DOHH2 (cell line): ENCODE data around the gene PLEKHA1.

Experiments
- EZH2phosphoT487 ChIP-seq: fragments of 200-600 bp; sonication (generic); IDR thresholded peaks from 2 replicates; pipeline ENCODE4 v1.6.1; 2017; ENCODE audit warnings: borderline replicate concordance, mild to moderate bottlenecking, antibody characterized with exemption, low read length, moderate library complexity, mixed read lengths
- TF ChIP-seq, protein P1 (sequence below): fragments of 200-600 bp; sonication (generic); IDR thresholded peaks from one replicate; pipeline ENCODE4 v1.5.1; 2014; ENCODE audit warnings: antibody characterized with exemption, mild to moderate bottlenecking, low read depth, low read length; ENCODE audit not compliant: poor library complexity, severe bottlenecking

DNA sequence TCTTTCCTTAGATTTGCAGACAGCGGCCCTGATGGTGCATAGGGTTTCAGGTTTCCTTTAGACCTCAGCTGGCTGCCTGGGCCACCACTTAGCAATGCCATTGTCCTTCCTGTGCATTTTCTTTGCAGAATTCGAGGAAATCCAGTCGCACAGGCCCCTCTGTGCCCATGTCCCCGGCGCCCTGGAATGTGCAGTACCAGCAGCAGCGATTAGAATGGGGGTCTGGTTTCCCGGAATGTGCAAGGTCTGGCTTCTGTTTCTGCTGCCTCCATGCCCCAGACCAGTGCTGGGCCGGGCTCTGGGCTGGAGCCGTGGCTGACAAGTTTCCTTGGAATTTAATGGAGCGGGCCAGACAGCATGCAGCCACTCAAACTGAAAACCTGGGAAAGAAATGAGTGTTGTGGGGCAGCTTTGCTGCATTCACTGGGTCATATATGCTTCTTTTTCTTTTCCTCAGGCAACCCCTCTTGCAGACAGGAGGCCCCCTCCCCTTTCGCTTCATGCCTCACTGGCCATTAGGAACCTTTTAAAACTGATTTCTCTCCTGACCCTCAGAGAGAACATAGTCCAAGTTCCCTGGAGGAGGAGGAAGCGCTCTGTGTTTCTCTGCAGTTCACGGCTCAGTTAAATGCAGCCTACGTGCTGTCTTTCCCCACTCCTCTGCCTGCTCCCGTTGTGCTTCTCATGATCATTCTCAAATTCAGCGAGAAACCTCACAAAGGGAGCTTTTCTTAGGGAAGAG, 101.3 kb downstream of the PLEKHA1 start:
- TF ChIP-seq, protein P1, sequence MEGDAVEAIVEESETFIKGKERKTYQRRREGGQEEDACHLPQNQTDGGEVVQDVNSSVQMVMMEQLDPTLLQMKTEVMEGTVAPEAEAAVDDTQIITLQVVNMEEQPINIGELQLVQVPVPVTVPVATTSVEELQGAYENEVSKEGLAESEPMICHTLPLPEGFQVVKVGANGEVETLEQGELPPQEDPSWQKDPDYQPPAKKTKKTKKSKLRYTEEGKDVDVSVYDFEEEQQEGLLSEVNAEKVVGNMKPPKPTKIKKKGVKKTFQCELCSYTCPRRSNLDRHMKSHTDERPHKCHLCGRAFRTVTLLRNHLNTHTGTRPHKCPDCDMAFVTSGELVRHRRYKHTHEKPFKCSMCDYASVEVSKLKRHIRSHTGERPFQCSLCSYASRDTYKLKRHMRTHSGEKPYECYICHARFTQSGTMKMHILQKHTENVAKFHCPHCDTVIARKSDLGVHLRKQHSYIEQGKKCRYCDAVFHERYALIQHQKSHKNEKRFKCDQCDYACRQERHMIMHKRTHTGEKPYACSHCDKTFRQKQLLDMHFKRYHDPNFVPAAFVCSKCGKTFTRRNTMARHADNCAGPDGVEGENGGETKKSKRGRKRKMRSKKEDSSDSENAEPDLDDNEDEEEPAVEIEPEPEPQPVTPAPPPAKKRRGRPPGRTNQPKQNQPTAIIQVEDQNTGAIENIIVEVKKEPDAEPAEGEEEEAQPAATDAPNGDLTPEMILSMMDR = no peak
- TF ChIP-seq EZH2phosphoT487 = no peak
